Stimulated activated naive CD4-positive, alpha-beta T cell treated with Interleukin-2 at 50 U/mL for 16 hours (primary cell): ENCODE measurements around the gene TRIL.

ENCODE experiments used
- DNase-seq: peaks from one replicate; lab custom pipeline; 2025; lab: John Stamatoyannopoulos, UW

TRIL gene

DNA sequence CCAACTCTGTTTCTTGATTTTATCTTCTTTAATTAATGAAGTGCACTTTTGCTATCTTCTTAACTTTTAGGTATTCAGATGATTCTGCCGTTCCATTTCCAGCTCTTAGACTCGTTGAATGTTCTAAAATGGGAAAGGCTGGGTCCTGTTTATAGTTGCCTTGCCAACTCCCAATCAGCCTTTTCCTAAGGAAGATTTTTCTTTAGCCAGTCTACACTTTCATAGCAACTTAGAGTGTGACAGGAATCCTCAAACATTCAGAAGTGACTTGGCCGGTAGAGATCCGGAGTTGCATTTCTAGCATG, 23.0 kb upstream of the TRIL start:
- no peak for DNase-seq

GRCh38 chr7:28980451-28981160, 22.5 kb upstream of the TRIL start:
- DNase-seq = no peak

DNA sequence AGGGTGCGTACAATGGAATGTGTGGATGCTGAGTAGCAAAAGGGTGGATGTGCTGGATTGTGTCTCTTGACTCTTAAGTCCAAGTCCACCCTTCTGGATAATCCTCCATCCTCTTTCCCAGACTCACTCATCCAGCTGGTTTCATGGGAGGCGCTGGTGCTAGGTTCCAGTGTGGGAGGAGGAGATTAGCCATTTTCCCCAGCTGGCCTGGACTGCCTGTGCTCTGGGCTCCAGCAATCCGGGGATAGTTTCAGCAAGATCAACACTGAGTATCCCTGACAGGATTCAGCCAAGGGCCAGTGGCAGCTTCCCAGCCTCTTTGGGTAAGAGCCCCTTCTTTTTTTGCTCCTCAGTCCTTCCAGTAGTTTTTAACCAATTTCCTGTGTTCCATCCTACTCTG, 21.6 kb upstream of the TRIL start:
- no peak for DNase-seq

DNA sequence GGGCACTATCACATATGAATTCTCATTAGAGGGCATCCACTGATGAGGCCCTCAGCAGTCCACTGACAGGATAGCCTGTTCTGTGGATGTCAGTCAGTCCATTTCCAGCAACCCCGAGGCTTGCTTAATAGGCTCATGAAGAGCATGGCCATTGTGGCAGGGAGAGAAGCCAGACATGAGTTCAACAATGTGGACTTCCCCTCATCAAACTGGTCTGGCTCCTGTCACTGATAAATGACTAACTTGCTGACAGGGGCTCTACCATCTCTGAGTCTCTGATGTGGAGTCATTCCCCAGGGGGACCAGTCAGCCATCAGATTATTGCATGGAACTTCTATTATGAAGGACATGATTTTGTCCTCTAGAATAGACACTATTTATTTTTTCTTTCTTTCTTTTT, 19.8 kb upstream of the TRIL start:
- no peak for DNase-seq

DNA sequence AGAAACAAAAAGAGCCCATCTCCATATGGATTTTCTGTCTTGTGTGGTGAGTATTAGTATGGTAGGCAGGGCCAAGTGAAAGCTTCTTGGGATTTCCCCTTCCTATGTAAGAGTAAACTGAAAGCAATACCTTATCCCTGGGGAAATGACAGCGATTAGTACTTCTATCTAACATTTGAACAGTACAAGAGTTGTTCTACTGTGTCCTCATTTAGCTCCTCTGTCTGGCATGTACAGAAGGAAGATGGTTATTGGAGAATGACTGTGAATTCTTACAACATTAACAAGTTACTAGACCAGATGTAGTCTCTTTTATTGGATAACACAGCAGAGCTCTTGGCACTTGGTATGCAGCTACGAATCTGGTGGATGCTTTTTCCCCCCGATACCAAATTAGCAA, 17.9 kb upstream of the TRIL start:
- no peak for DNase-seq

DNA sequence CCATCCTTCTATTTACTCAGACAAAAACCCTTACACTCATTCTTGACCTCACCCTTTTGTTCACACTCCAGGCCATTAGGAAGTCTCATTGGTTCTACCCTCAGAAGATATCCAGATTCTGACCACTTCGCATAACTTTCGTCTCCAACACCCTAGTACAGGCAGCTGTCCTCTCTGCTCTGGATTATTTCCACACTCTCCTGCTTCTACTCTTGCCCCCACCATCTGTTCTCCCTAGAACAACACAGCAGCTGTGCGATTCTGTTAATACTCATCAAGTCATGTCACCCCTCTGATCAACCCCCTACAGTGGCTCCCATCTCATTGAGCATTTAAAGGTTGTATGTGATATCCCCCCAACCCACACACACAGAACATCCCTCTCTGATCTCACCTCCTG, 15.5 kb upstream of the TRIL start:
- no peak for DNase-seq

GRCh38 chr7:28964056-28964455, 5.9 kb upstream of the TRIL start:
- DNase-seq = no peak

- no peak for DNase-seq
These were observed 3.8 kb upstream of the TRIL start for GRCh38 chr7:28961972-28962371.

DNA sequence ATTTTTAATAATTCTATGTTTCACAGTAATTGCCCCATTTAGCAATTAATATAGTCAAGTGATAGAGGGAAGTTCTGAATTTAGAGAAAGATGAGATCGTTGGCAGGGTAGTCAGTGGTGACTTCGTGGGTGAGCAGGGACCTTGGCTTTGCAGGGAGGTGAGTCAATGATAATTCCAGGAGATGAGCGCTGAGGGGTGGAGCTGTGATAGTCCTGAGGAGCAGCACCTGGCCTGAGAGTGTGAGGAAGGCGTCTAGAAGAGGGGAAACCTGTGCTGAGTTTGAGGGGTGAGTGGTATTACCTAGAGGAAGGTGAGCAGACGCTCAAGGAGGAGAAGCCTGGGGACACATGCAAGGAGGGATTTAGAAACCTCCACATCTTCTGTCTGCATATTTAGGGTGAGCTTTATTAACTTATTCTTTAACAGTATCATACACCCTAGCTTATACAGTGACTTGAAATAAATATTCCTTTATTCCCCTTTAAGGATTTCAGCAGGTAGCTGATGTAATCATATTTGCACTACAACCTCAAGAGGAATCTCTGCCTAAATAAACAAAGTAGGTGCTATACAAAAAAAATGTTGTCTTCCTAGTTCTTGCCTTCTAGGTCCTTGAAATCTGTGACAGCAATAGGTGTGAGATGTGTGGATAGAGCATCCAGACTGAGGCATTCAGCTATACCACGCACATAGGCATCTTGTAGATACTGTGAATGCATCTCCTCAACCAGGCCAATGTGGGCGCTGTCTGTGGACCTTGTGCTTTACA, 2.1 kb upstream of the TRIL start:
- no peak for DNase-seq

GRCh38 chr7:28958980-28959347, 834 bp upstream of the TRIL start:
- no peak for DNase-seq

DNA sequence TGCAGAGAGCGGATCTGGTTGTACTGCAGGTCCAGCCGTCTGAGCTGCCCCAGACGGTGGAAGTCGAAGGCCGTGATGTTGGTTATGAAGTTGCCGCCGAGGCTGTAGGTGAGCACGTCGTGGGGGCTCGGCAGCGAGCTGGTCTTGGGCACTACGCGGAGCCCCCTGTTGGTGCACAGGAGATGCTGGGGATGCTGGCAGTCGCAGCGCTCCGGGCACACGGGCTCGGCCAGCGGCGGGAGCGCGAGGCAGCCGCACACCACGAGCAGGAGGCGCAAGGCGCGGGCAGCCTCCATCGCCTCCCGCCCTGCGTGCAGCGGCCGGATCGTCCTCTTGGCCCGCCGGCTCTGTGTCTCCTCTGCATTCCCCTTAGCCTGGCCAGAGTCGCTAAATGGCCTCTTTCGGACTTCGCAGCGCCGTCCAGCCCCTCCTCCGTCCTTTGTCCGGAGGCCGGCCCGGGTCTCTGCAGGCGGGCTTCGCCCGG, 337 bp downstream of the TRIL start:
- DNase-seq = no peak

- DNase-seq = no peak
These were observed 923 bp downstream of the TRIL start for GRCh38 chr7:28957064-28957750.

GRCh38 chr7:28956608-28957063, 1.5 kb downstream of the TRIL start:
- no peak for DNase-seq

- DNase-seq = no peak
These were observed 2.2 kb downstream of the TRIL start for GRCh38 chr7:28955718-28956607.

DNA sequence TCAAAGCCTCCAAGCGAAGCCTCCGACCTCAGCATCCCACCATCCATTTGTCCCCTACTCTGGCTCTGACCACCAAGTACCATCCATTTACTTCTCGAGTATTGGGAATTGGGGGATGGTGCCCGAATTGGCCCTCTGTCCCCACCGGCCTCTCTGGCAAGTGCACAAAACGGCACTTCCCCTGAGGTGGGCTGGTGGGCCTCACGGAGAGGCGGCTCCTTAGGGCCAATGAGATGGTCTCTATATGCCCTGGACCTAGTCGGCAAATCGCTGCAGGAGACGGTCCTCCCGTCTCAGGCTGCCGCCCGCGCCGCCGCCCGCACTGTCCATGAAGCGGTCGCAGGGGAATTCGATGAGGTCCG, 2.8 kb downstream of the TRIL start:
- DNase-seq = no peak

DNA sequence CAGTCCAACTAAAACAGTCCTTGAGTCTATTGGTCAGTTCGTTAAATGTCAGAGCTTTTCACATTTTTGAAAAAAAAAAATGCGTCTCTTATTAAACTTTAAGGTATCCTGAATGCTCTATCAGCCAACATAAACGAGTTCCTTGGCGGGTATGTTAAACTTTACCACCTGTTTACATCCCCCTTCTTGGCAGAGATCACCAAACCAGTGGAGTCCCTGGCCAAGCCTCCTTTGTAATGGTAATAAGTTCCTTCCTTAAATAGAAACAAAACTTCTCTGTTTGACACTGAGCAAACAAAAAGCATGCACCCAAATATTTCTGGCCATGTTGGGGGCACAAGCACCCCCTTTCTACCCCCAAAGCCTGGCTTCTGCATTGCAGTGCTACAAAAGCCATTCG, 3.2 kb downstream of the TRIL start:
- DNase-seq = no peak

DNA sequence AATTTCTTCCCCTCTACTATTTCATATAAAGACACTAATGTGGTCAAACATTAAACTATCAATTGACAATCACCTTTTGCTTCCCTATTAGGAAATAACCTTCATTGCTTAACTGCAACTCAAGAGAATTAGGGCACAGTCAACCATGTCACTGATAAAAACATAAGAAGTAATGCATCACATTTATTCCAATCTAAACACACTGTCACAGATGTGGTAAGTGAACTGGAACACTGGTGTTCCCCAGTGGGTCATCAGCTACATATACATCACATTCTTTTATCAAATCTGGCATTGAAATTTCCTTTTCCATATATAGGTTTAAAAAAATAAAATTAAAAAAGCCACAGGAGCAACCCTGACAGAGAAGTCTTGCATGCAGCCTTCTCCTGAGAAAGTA, 3.7 kb downstream of the TRIL start:
- DNase-seq = no peak

DNA sequence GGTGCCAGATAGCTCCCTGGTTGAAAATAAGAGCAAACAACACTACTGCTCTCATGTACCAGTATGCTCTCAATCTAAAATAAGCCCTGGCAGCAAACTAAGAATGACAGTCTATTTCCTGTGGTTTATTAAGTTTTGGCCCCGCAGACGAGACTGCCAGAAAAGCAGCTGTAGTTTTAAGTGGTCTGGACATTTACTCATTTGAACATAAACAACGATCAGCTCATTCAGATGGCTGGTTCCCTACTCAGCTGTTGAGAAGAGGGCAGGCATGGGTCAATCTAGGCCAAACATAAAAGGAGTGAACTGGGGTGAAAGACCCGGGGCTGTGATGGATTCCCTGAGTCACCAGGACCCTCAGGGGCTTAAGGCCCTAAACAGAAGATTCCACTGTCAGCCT, 4.5 kb downstream of the TRIL start:
- no peak for DNase-seq

- DNase-seq = no peak
These were observed 16.0 kb downstream of the TRIL start for GRCh38 chr7:28942168-28942567.

- no peak for DNase-seq
These were observed 16.5 kb downstream of the TRIL start for GRCh38 chr7:28941633-28942032.

GRCh38 chr7:28940741-28941384, 17.3 kb downstream of the TRIL start:
- DNase-seq = no peak
